Activated naive CD8-positive, alpha-beta T cell treated with anti-CD3 and anti-CD28 coated beads for 36 hours (primary cell): ENCODE measurements around the gene CSTPP1. TPM values are rescaled to one million over a fixed set of nuclear protein-coding genes. Genes with fewer than 3 reads are reported as not detected.
"Not testable (repeated sequence)": the region's sequence is repeated elsewhere in the genome, so short reads cannot be mapped to it uniquely, and the experiment has no call there.

Experiments used
- DNase-seq: peaks from one replicate; pipeline ENCODE4 v3.0.0; 2021
- H3K27ac Mint-ChIP-seq: one replicate; pipeline ENCODE4 v1.8.0; 2022; ENCODE audit warnings: mild to moderate bottlenecking, moderate library complexity, mixed read lengths
- H3K27me3 Mint-ChIP-seq: one replicate; pipeline ENCODE4 v1.8.0; 2022; ENCODE audit warnings: mild to moderate bottlenecking, mixed read lengths
- H3K36me3 Mint-ChIP-seq: one replicate; pipeline ENCODE4 v1.8.0; 2021; ENCODE audit warnings: mild to moderate bottlenecking, mixed read lengths
- H3K4me1 Mint-ChIP-seq: one replicate; pipeline ENCODE4 v1.8.0; 2021; ENCODE audit warnings: mixed read lengths
- H3K4me3 Mint-ChIP-seq: one replicate; pipeline ENCODE4 v1.8.0; 2022; ENCODE audit warnings: mild to moderate bottlenecking, moderate library complexity, mixed read lengths
- H3K9me3 Mint-ChIP-seq: one replicate; pipeline ENCODE4 v1.8.0; 2022; ENCODE audit warnings: mixed read lengths
- total RNA-seq, 2 experiments: library from RNA; stranded (reverse); gene quantifications; one replicate each; pipeline ENCODE4 v1.2.3, GENCODE V29; 2021

Gene CSTPP1
- total RNA-seq, 2 experiments from 2014 or later = 13.0 to 15.0 TPM

DNA sequence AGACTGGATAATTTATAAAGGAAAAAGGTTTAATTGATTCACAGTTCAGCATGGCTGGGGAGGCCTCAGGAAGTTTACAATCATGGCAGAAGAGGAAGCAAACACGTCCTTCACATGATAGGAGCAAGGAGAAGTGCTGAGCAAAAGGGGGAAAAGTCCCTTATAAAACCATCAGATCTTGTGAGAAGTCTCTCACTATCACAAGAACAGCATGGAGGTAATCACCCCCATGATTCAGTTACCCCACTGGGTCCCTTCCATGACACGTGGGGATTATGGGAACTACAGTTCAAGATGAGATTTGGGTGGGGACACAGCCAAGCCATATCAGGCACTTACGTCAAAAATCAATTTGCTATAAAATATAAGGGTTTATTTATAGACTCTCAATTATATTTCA, 25.3 kb downstream of the CSTPP1 start:
- H3K4me3 Mint-ChIP-seq, DNase-seq, H3K27ac Mint-ChIP-seq, H3K4me1 Mint-ChIP-seq, H3K27me3 Mint-ChIP-seq, H3K9me3 Mint-ChIP-seq: not testable (repeated sequence)
- peaks cover 37% of the 10 kb centered on the region for H3K36me3 Mint-ChIP-seq

DNA sequence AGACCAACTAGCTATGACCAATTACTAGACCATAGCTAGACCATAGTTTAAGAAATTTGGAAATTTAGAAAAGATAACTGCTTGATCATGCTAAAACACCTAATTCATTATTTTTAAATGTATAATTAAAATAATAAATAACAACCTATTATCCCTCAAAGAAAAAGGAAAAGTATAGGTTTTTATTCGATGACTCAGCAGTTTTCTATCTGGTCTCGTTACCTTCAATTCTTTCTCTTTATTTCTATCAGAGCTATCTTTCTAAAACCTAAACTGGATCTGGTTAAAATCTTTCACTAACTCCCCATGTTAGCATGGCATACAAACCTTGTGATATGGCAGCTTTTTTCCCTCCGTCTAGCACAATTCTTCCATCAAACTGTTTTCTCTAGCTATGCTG, 27.3 kb downstream of the CSTPP1 start:
- H3K27ac Mint-ChIP-seq = no peak overlapping the region
- peaks cover 31% of the 10 kb centered on the region for H3K36me3 Mint-ChIP-seq
- H3K4me3 Mint-ChIP-seq = no peak overlapping the region
- peaks cover 3% of the 10 kb centered on the region for H3K9me3 Mint-ChIP-seq
- DNase-seq = no peak
- no peaks in the 10 kb centered on the region for H3K27me3 Mint-ChIP-seq
- peaks cover 6% of the 10 kb centered on the region for H3K4me1 Mint-ChIP-seq

DNA sequence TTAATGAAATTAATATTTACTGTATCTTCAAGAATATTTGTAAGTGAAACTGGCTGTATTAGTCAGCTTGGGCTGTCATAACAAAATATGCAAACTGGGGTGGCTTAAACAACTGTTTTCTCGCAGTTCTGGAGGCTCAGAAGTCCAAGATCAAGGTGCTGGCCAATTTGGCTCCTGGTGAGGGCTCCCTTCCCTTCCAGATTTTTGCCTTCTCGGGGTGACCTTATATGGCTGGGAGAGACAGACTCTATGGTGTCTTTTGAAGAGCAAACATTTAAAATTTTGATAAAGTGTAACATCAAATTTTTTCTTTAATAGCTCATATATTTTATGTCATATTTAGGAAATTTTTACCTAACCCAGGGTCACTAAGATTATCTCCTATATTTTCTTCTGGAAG, 30.2 kb downstream of the CSTPP1 start:
- peaks cover 6% of the 10 kb centered on the region for H3K36me3 Mint-ChIP-seq
- DNase-seq = no peak
- peaks cover 6% of the 10 kb centered on the region for H3K4me1 Mint-ChIP-seq
- H3K4me3 Mint-ChIP-seq = no peak overlapping the region
- no peak overlapping the region for H3K27ac Mint-ChIP-seq
- H3K9me3 Mint-ChIP-seq = no peaks in the 10 kb centered on the region
- H3K27me3 Mint-ChIP-seq = no peaks in the 10 kb centered on the region

DNA sequence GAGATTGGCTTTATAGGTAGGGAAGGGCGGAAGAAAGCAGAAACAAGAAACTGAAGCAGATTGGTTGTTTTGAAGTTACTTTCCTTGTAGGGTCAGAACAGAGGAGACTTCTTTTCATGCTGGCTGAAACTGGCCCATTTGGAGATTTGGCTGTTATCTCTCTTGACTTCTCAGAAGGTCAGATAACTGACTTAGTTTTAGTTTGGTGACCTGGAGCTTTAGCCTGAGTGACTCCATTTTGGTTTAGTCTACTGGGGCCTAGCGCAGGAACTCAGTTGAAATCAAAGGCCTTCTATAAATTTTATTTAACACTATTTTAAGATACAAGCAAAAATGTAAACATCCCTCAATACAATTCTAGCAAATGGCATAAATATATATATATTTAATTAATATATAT, 31.4 kb downstream of the CSTPP1 start:
- Mint-ChIP-seq H3K9me3 (no peaks in the 10 kb centered on the region), H3K36me3 (peaks cover 4% of the 10 kb centered on the region), H3K27ac (no peak overlapping the region), H3K4me1 (peaks cover 5% of the 10 kb centered on the region), H3K4me3 (no peak overlapping the region), H3K27me3 (no peaks in the 10 kb centered on the region)
- no peak for DNase-seq

DNA sequence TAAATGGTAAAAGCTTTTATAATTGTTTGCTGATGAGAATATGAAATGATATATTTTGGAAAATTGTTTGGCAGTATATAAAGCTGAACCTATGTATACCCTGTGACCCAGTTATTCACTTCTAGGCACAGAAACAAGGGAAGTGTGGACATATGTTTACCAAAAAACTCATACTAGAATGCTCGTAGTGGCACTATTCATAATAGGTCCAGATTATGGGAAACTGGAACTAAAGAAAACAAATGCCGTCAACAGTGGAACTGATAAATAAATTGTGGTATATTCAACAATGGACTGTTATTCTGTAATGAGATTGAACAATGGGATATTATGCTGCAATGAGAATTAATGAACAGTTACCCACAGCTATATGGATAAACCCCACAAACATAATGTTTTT, 32.8 kb downstream of the CSTPP1 start:
- no peak for DNase-seq
- H3K9me3 Mint-ChIP-seq = no peaks in the 10 kb centered on the region
- H3K36me3 Mint-ChIP-seq = peaks cover 3% of the 10 kb centered on the region
- H3K27ac Mint-ChIP-seq = no peak overlapping the region
- peaks cover 2% of the 10 kb centered on the region for H3K4me1 Mint-ChIP-seq
- H3K27me3 Mint-ChIP-seq = no peaks in the 10 kb centered on the region
- H3K4me3 Mint-ChIP-seq = no peak overlapping the region

- H3K4me3 Mint-ChIP-seq = no peak overlapping the region
- no peaks in the 10 kb centered on the region for H3K27me3 Mint-ChIP-seq
- H3K4me1 Mint-ChIP-seq = peaks cover 5% of the 10 kb centered on the region
Observed at GRCh38 chr11:46970913-46971625, 34.5 kb downstream of the CSTPP1 start.

GRCh38 chr11:46972343-46972742, 35.8 kb downstream of the CSTPP1 start:
- no peaks in the 10 kb centered on the region for H3K9me3 Mint-ChIP-seq
- no peak for DNase-seq
- no peaks in the 10 kb centered on the region for H3K27me3 Mint-ChIP-seq
- no peaks in the 10 kb centered on the region for H3K36me3 Mint-ChIP-seq
- H3K4me1 Mint-ChIP-seq = peaks cover 3% of the 10 kb centered on the region
- H3K4me3 Mint-ChIP-seq = no peak overlapping the region
- no peak overlapping the region for H3K27ac Mint-ChIP-seq

More at GRCh38 chr11:46970913-46971625, 34.5 kb downstream of the CSTPP1 start:
- DNase-seq = no peak
- H3K36me3 Mint-ChIP-seq = no peaks in the 10 kb centered on the region
- no peak overlapping the region for H3K27ac Mint-ChIP-seq
- H3K9me3 Mint-ChIP-seq = no peaks in the 10 kb centered on the region

GRCh38 chr11:46972821-46973220, 36.3 kb downstream of the CSTPP1 start:
- no peak for DNase-seq
- Mint-ChIP-seq H3K4me1 (peaks cover 3% of the 10 kb centered on the region), H3K27me3 (no peaks in the 10 kb centered on the region), H3K27ac (no peak overlapping the region), H3K36me3 (no peaks in the 10 kb centered on the region), H3K9me3 (no peaks in the 10 kb centered on the region), H3K4me3 (no peak overlapping the region)

DNA sequence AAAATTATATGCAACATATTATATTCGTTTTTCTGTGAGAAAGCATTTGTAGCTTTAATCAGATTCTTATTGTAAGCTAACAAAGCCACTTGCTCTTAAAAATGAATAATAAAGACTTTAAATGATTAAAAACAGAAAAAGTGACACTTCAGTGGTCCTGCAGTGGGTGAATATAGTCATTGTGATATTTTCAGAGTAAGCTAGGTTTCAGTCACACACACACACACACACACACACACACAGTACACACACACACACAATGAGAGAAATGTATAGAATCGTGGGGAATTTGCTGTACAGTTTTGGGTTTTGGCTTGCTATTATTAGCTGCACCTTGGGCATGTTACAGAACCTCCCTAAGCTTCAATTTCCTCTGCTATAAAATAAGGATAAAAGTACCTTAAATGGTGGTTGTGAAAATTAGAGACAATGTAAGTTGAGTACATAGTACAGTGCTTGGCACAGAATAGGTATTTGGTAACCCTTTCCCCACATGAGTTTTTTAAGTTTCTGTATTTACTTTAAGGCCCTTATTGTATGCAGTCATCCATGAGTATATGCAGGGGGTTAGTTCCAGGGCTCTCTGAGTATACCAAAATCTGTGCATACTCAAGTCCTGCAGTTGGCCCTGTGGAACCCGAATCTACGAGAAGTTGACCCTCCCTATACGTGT, 39.8 kb downstream of the CSTPP1 start:
- H3K36me3 Mint-ChIP-seq = no peaks in the 10 kb centered on the region
- DNase-seq = no peak
- H3K27me3 Mint-ChIP-seq = no peaks in the 10 kb centered on the region
- no peak overlapping the region for H3K27ac Mint-ChIP-seq
- H3K9me3 Mint-ChIP-seq = no peaks in the 10 kb centered on the region
- no peak overlapping the region for H3K4me3 Mint-ChIP-seq
- peaks cover 3% of the 10 kb centered on the region for H3K4me1 Mint-ChIP-seq

GRCh38 chr11:46977038-46977813, 40.7 kb downstream of the CSTPP1 start:
- no peak for DNase-seq
- Mint-ChIP-seq H3K27ac (no peak overlapping the region), H3K4me1 (peaks cover 4% of the 10 kb centered on the region), H3K36me3 (no peaks in the 10 kb centered on the region), H3K27me3 (no peaks in the 10 kb centered on the region), H3K4me3 (no peak overlapping the region), H3K9me3 (no peaks in the 10 kb centered on the region)

DNA sequence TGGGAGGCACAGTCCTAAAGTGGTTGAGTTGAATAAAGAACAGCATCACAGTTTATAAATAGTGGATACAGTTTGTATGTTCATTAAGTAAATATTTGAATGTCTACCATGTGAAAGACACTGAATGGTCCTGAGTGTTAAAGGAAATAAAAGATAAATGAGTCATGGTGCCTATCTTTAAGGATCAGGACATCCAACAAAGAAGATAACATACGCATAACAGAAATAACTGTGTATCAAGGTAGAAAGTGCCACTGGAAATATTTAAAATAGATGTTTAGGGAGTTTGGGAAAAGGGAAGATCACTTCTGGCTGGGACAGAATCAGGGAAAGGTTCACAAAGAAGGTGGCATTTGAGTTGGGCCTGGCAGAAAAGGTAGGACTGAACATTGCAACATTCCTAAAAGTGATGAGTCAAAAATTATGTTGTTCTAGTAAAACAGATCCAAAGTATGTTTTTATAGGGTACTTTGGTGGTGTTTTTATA, 41.5 kb downstream of the CSTPP1 start:
- Mint-ChIP-seq H3K4me3 (no peak overlapping the region), H3K27me3 (no peaks in the 10 kb centered on the region), H3K27ac (no peak overlapping the region), H3K9me3 (no peaks in the 10 kb centered on the region), H3K36me3 (no peaks in the 10 kb centered on the region), H3K4me1 (peaks cover 4% of the 10 kb centered on the region)
- DNase-seq = no peak

DNA sequence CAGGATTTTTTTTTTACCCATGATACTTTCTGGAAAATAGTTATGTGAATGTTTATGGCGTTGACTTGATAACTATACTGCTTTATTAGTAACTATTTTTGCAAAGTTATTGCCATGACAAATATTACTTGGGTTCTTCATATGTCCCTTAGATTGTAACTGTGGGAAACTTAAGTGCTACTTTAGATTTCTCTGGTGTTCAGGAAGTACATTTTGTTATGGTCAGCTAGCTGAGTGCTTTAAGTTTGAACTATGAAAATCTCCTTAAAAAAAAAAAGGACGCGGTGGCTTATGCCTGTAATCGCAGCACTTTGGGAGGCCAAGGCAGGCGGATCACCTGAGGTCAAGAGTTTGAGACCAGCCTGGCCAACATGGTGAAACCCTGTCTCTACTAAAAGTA, 42.8 kb downstream of the CSTPP1 start:
- Mint-ChIP-seq H3K27ac (no peak overlapping the region), H3K36me3 (no peaks in the 10 kb centered on the region), H3K4me3 (no peak overlapping the region), H3K27me3 (no peaks in the 10 kb centered on the region), H3K4me1 (peaks cover 4% of the 10 kb centered on the region), H3K9me3 (no peaks in the 10 kb centered on the region)
- no peak for DNase-seq

DNA sequence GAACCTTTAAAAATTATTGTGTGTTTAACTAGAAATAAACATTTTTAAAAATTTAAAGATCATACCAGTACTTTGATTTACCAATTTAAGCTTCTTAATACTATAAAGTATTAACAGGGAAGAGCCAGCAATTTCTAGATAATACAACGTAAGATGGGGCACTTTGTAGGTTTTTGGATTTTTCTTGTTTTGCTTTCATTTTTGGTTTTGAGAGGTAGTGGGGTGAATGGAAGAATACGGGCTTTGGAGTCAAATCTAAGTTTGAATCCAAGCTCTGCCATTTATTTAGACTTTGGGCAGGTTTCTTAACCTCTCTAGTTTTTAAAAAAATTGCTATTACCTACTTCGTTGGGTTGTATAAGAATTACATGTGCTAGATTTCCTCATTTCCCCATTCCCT, 44.9 kb downstream of the CSTPP1 start:
- no peaks in the 10 kb centered on the region for H3K27me3 Mint-ChIP-seq
- H3K36me3 Mint-ChIP-seq = no peaks in the 10 kb centered on the region
- no peak for DNase-seq
- H3K9me3 Mint-ChIP-seq = no peaks in the 10 kb centered on the region
- H3K4me3 Mint-ChIP-seq = no peak overlapping the region
- H3K4me1 Mint-ChIP-seq = peaks cover 1% of the 10 kb centered on the region
- no peak overlapping the region for H3K27ac Mint-ChIP-seq

DNA sequence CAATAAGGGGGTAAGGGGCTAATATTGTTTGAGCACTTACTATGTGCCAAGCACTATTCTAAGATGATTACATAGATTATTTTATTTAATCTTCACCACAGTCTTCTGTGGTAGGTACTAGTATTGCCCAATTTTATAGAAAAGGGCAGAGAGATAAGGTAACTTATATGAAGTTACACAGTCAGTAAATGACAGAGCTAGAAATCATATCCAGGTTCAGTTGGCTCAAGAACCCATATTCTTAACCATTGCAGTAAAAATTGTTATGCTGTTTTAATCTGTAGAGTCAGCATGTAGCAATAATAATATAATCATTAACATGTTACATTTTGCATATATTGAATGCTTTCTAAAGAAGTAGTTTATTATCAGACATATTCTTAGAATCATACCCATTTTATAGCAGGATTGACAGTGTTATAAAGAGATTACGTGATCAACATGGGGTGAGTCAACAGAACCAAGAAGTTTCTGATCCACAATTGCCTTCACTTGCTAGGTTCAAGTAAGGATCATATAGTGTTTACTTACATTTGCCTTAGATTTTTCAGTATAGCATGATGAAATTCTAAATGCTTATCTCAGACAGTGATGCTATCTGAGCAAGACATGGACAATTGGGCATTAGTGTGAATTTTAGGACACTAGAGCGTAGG, 46.4 kb downstream of the CSTPP1 start:
- Mint-ChIP-seq H3K36me3 (no peaks in the 10 kb centered on the region), H3K4me3 (no peak overlapping the region), H3K9me3 (no peaks in the 10 kb centered on the region), H3K27ac (no peak overlapping the region), H3K27me3 (no peaks in the 10 kb centered on the region), H3K4me1 (peaks cover 1% of the 10 kb centered on the region)
- DNase-seq = no peak

- no peak overlapping the region for H3K4me3 Mint-ChIP-seq
- no peaks in the 10 kb centered on the region for H3K27me3 Mint-ChIP-seq
- H3K27ac Mint-ChIP-seq = no peak overlapping the region
- H3K9me3 Mint-ChIP-seq = no peaks in the 10 kb centered on the region
- no peak for DNase-seq
- H3K36me3 Mint-ChIP-seq = no peaks in the 10 kb centered on the region
- peaks cover 1% of the 10 kb centered on the region for H3K4me1 Mint-ChIP-seq
Observed at GRCh38 chr11:46983598-46983997, 47.0 kb downstream of the CSTPP1 start.
